Activated naive CD8-positive, alpha-beta T cell treated with anti-CD3 and anti-CD28 coated beads, Interleukin-2, amount 10 ng/mL, durations not matched to agents 7 days and 5 days (primary cell): ENCODE results near the gene FRMD3. TPM values are rescaled to one million over a fixed set of nuclear protein-coding genes. Genes with fewer than 3 reads are reported as not detected.

Source experiments
- ATAC-seq: fragments of 150-1000 bp; cut with Tn5 transposase; one replicate; pipeline ENCODE4 v1.10.0; 2021; ENCODE audit warnings: low read depth, moderate library complexity
- POLR2A ChIA-PET: fragments of 350-600 bp; sonication (Branson Sonifier 250); formaldehyde crosslinking; loops from one replicate; lab custom pipeline; 2021; ENCODE audit warnings: antibody characterized with exemption; lab: Charles Lee
- DNase-seq: peaks from one replicate; pipeline ENCODE4 v3.0.0; 2021
- H3K27ac Mint-ChIP-seq: one replicate; pipeline ENCODE4 v1.8.0; 2022; ENCODE audit warnings: mild to moderate bottlenecking, mixed read lengths
- H3K27me3 Mint-ChIP-seq: one replicate; pipeline ENCODE4 v1.8.0; 2022; ENCODE audit warnings: mild to moderate bottlenecking, moderate library complexity, mixed read lengths
- H3K36me3 Mint-ChIP-seq: one replicate; pipeline ENCODE4 v1.8.0; 2021; ENCODE audit warnings: mild to moderate bottlenecking, mixed read lengths
- H3K4me1 Mint-ChIP-seq: one replicate; pipeline ENCODE4 v1.8.0; 2021; ENCODE audit warnings: mixed read lengths
- H3K4me3 Mint-ChIP-seq: one replicate; pipeline ENCODE4 v1.8.0; 2022; ENCODE audit warnings: mild to moderate bottlenecking, moderate library complexity, mixed read lengths
- H3K9me3 Mint-ChIP-seq: one replicate; pipeline ENCODE4 v1.8.0; 2021; ENCODE audit warnings: mixed read lengths
- total RNA-seq, 2 experiments: library from RNA; stranded (reverse); gene quantifications; one replicate each; pipeline ENCODE4 v1.2.3, GENCODE V29; 2021

FRMD3 gene
- total RNA-seq, 2 experiments from 2014 or later = 1.2 TPM

DNA sequence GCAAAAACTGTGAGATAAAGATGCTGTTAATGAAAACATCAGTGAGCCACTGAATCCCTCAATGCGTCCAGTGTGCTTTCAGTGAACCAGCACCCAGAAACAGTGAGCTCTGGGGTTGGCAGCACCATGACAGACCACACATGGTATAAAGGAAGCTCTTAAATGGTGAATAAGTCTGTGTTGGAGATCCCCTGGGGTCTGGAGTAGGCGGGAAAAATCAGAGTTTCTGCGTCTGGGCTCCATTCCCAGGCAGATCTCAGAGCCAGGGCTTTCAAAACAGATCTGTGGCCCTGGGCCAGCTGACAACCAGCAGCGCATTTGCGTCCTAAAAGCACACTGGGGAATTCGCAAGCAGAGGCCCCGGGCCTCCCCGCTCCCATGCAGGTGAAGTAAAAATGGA, 233.5 kb downstream of the FRMD3 start:
- POLR2A ChIA-PET = no interaction called here
- H3K27me3 Mint-ChIP-seq = no peaks in the 10 kb centered on the region
- no peak overlapping the region for H3K4me3 Mint-ChIP-seq
- no peak overlapping the region for H3K27ac Mint-ChIP-seq
- ATAC-seq (no peak), DNase-seq (no peak)
- H3K9me3 Mint-ChIP-seq = no peaks in the 10 kb centered on the region
- peaks cover 1% of the 10 kb centered on the region for H3K4me1 Mint-ChIP-seq
- no peaks in the 10 kb centered on the region for H3K36me3 Mint-ChIP-seq

DNA sequence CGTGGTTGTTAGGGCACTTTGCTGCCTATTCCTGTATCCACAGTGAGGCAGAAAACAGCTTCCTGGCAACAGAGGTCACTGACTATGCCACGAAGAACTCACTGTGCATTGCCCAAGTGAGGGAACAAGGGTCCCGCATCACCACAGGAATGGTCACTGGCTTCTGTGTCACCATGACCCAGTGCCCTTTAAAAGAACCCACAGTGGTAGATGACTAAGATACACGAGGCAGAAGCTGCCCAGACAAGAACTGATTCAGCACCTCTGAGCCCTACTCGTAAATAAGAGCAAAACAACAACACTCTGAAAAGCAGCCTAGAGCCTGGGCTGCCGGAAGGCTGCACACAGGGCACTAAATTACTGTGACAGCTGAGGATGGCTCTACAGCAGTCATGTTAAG, 238.6 kb downstream of the FRMD3 start:
- POLR2A ChIA-PET = no interaction called here
- H3K4me1 Mint-ChIP-seq = peaks cover 1% of the 10 kb centered on the region
- ATAC-seq (no peak), DNase-seq (no peak)
- H3K9me3 Mint-ChIP-seq = no peaks in the 10 kb centered on the region
- H3K36me3 Mint-ChIP-seq = no peaks in the 10 kb centered on the region
- no peak overlapping the region for H3K4me3 Mint-ChIP-seq
- H3K27me3 Mint-ChIP-seq = no peaks in the 10 kb centered on the region
- no peak overlapping the region for H3K27ac Mint-ChIP-seq

DNA sequence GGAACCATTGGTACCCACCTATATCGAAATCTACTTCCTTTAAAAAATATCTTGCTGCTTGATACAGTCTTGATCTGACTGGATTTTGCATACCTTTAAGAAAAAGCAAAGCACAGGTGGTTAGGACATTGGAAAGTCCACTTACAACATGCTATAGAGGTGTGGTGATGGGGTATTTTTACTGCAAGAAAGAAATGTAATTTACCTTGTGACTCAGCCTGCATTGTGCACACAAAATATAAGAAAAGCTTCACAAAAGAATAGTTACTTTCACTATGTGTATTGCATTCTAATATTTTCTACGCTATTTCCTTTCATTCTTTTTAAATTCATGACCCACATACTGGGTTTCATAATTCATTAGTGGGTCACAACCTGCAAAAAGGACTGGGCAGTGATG, 239.1 kb downstream of the FRMD3 start:
- Mint-ChIP-seq H3K4me1 (peaks cover 1% of the 10 kb centered on the region), H3K27ac (no peak overlapping the region), H3K4me3 (no peak overlapping the region), H3K27me3 (no peaks in the 10 kb centered on the region), H3K36me3 (no peaks in the 10 kb centered on the region), H3K9me3 (no peaks in the 10 kb centered on the region)
- DNase-seq (no peak), ATAC-seq (no peak)
- POLR2A ChIA-PET = no interaction called here

DNA sequence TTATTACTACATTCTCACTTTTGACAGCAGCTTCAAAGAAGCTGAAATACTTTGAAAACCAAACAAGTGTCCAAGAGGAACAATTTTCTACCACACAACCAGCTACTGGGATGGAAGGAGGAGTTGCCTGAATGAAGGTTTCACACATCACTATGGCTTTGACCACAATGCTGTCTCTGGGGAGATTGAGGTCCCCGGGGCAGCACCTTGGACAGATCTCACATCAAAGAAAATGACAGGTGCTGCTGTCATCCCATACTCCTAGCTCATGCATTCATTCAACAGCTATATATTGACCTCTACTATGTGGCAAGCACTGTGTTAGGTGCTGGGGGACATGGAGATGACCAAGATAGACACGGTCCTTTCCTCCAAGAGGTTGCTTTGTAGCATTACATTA, 242.1 kb downstream of the FRMD3 start:
- H3K36me3 Mint-ChIP-seq = no peaks in the 10 kb centered on the region
- peaks cover 4% of the 10 kb centered on the region for H3K4me1 Mint-ChIP-seq
- H3K27me3 Mint-ChIP-seq = no peaks in the 10 kb centered on the region
- no peak overlapping the region for H3K27ac Mint-ChIP-seq
- no peak overlapping the region for H3K4me3 Mint-ChIP-seq
- POLR2A ChIA-PET = no interaction called here
- H3K9me3 Mint-ChIP-seq = no peaks in the 10 kb centered on the region
- no peak for DNase-seq
- ATAC-seq = no peak

DNA sequence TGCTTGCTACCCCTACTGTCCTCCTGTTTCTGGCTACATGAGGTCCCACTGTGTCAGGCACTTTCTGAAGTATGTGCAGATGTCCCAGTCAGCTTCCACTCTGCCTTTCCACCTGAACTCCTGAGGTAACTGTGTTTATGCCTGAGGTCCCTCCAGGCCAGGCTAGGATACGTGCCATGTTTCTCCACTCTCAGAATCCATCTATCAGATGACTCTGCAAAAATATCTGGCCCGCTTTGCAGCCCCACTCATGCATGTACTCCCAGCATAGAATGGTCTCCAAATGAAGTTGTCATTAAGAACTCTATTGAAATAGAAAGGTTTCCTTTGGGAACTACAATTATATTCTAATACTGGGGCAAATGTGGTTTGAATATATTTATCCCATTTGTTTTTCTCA, 243.4 kb downstream of the FRMD3 start:
- Mint-ChIP-seq H3K27me3 (no peaks in the 10 kb centered on the region), H3K36me3 (no peaks in the 10 kb centered on the region), H3K9me3 (no peaks in the 10 kb centered on the region), H3K4me3 (no peak overlapping the region), H3K27ac (no peak overlapping the region), H3K4me1 (peaks cover 4% of the 10 kb centered on the region)
- ATAC-seq (no peak), DNase-seq (no peak)
- POLR2A ChIA-PET = no interaction called here

DNA sequence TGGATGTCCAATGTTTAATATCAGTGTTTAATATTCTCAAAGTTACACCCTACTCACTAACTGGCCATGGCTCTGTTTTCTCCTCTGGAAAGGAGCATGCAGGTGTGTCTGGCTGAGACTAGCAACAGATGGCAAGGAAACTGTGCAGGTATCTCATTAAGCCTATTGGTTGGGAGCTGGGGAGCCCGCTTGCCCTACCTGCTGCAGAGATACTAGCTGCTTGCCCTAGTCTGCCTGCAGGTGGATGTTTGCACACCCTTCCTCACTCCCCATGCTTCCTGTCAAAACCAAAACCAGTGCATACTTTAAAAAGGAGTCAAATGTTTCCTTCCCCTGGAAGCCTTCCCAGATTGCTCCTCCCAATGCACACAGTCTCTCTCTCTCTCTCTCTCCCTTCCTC, 247.0 kb downstream of the FRMD3 start:
- Mint-ChIP-seq H3K27ac (no peak overlapping the region), H3K9me3 (no peaks in the 10 kb centered on the region), H3K4me3 (no peak overlapping the region), H3K4me1 (peaks cover 3% of the 10 kb centered on the region), H3K27me3 (no peaks in the 10 kb centered on the region), H3K36me3 (no peaks in the 10 kb centered on the region)
- ATAC-seq = no peak
- DNase-seq = no peak
- POLR2A ChIA-PET = no interaction called here

DNA sequence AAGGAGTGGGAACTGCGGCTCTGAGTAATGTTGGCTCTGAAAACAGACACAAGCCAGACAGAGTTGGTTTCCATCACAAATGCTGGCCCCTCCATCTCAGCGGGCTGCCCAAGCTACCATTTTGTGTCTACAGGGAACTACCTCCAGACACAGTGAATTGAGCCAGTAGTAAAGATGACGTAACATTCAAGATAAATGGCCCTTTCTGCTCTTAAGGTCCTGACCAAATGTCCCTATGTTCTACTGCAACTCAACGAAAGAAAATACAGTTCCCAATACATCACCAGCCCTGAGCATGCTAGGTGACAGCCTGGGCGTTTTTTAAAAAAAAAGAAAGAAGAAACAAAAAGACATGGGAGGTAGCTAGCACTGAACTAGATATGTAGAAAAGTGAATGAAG, 247.5 kb downstream of the FRMD3 start:
- Mint-ChIP-seq H3K27ac (no peak overlapping the region), H3K36me3 (no peaks in the 10 kb centered on the region), H3K9me3 (no peaks in the 10 kb centered on the region), H3K4me1 (peaks cover 3% of the 10 kb centered on the region), H3K27me3 (no peaks in the 10 kb centered on the region), H3K4me3 (no peak overlapping the region)
- no peak for ATAC-seq
- DNase-seq = no peak
- POLR2A ChIA-PET = no interaction called here

DNA sequence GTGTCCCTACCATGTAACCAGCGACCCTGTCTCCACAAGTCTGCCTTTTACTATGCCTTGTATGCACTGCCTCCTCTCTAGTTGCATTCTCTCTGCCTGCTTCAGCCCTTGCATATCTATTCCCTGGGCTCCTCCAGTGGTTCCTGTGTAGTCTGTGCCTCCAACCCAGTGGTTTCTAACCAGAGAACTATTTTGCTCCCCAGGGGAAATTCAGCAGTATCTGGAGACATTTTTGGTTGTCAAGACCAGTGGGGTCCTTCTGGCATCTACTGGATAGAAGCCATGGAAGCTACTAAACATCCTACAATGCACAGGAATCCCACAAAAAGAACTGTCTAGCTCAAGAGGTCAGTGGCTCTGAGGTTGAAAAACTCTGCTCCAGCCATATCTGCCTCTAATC, 251.2 kb downstream of the FRMD3 start:
- peaks cover 3% of the 10 kb centered on the region for H3K4me1 Mint-ChIP-seq
- DNase-seq (no peak), ATAC-seq (no peak)
- no peak overlapping the region for H3K27ac Mint-ChIP-seq
- H3K4me3 Mint-ChIP-seq = no peak overlapping the region
- no peaks in the 10 kb centered on the region for H3K9me3 Mint-ChIP-seq
- H3K27me3 Mint-ChIP-seq = no peaks in the 10 kb centered on the region
- H3K36me3 Mint-ChIP-seq = no peaks in the 10 kb centered on the region
- POLR2A ChIA-PET = no interaction called here

DNA sequence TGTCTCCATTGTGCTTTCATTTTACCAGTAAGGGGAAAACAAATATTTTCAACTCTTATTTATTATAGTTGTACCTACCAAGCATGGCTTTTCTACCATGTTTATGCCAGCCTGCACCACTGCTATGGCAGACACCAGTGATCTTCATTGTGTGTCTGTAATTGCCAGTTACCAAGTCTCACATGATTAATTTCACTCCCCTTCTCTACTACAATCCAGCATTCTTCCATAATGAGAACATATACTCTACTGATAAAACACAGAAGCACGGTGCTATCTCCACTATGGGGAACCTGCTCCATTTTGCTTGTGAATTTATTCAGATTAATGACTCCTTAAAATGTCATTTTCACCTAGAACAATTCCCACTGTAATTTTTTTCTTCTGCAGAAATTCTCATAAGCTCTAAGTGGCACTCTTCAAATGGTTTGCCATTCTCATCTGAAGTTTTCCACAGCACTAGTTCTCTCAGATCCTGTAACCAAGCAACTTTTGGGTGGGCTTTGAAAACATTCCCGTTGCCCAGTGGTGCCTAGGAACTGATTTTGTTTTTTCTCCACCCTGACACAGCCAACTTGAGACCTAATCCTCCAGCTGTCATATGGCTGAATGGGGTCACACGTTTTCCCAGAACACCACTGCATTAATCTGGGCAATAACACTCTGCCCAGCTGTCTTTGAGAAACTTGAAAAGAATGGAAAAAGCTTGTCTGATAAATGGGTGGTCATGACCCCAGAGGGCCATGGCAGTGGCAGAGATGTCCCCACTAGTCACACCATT, 252.6 kb downstream of the FRMD3 start:
- no peak for ATAC-seq

DNA sequence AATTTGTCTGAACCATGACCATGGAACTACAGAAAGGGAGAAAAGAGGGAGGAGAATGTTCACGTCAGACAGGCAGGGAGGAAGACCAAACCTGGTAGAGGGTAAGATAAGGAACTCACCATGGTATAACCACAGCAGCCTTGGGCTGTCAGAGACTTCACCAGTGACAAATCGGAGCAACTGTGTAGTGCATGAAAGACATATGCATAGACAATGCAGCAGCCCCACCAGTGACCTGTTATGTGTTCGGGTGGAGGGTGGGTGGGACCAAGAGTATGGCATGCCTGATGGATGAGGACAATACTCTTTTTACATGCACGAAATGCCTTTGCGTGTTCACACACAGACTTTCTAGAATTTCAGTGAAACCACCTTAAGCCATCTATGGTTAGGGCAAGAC, 253.5 kb downstream of the FRMD3 start:
- ATAC-seq = no peak
- DNase-seq = no peak
- peaks cover 5% of the 10 kb centered on the region for H3K4me1 Mint-ChIP-seq
- H3K9me3 Mint-ChIP-seq = no peaks in the 10 kb centered on the region
- H3K27ac Mint-ChIP-seq = no peak overlapping the region
- no peak overlapping the region for H3K4me3 Mint-ChIP-seq
- no peaks in the 10 kb centered on the region for H3K36me3 Mint-ChIP-seq
- POLR2A ChIA-PET = no interaction called here
- H3K27me3 Mint-ChIP-seq = no peaks in the 10 kb centered on the region

More for the DNA sequence above, 252.6 kb downstream of the FRMD3 start:
- POLR2A ChIA-PET = no interaction called here
- no peaks in the 10 kb centered on the region for H3K36me3 Mint-ChIP-seq
- no peaks in the 10 kb centered on the region for H3K27me3 Mint-ChIP-seq
- H3K9me3 Mint-ChIP-seq = no peaks in the 10 kb centered on the region
- no peak overlapping the region for H3K4me3 Mint-ChIP-seq
- H3K27ac Mint-ChIP-seq = no peak overlapping the region
- DNase-seq = no peak
- H3K4me1 Mint-ChIP-seq = peaks cover 5% of the 10 kb centered on the region

DNA sequence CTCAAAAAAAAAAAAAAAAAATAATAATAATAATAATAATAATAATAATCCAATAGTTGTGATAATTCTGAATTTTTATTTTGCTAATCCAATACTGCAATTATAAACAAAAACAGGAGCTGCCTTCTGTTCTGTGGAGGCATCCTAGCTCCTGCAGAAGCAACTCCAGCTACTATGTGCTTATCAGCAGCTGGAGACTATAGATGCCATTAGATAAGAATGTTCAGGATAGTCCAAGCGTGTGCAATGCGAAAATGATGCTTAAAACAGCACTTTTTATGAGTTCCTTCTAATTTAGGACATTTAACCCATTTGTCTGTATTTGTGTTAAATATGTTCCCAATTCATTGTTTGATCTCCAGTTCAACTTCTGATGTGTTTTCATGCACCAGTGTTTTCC, 254.7 kb downstream of the FRMD3 start:
- Mint-ChIP-seq H3K36me3 (no peaks in the 10 kb centered on the region), H3K27me3 (no peaks in the 10 kb centered on the region), H3K4me1 (peaks cover 5% of the 10 kb centered on the region), H3K27ac (no peak overlapping the region), H3K4me3 (no peak overlapping the region), H3K9me3 (peaks cover 4% of the 10 kb centered on the region)
- ATAC-seq = no peak
- POLR2A ChIA-PET = no interaction called here
- DNase-seq = no peak

DNA sequence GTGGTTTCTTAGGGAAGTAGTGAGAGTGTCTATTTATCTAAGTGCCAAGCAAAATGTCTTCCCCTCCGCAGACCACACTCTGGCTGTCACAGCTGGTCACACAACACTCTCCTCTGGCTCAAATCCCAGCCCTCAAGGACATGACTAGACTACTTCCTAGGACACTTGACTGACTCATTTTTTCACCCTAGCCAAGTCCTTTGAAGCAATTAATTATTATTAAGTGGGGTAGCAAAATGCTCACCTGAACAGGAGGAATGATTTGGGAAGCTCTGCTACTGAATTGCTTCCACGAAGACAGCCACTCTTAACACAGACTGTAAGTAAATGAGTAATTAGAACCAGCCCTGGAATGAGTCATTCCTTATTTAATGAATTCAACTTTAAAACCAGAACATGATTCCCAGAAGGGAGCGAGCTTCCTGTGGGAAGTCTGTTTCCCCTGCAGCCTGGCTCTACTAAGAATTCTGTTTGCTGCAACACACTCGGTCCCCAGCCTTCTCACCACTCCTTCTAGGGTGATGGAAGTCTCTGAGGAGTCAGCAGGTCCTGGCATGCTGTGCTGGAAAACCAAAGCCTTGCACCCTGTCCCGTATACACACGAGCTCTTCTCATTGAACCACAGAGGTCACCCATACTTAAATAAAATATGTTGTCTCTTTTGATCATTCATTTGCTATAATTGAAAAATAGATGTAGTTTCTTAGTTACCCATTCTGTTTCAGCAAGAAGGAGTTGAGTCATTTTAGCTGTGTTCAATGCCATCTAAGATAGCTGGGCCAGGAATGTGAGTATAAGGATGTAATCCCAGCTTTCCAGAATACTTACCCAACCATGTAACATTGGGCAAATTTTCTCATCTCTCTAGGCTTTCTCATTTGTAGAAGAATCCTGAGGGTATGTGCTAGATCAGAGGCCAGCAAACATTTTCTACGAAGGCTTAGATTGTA, 256.6 kb downstream of the FRMD3 start:
- peaks cover 4% of the 10 kb centered on the region for H3K9me3 Mint-ChIP-seq
- POLR2A ChIA-PET = no interaction called here
- no peak for ATAC-seq
- DNase-seq = no peak
- peaks cover 5% of the 10 kb centered on the region for H3K4me1 Mint-ChIP-seq
- no peak overlapping the region for H3K27ac Mint-ChIP-seq
- H3K27me3 Mint-ChIP-seq = no peaks in the 10 kb centered on the region
- no peaks in the 10 kb centered on the region for H3K36me3 Mint-ChIP-seq
- H3K4me3 Mint-ChIP-seq = no peak overlapping the region

DNA sequence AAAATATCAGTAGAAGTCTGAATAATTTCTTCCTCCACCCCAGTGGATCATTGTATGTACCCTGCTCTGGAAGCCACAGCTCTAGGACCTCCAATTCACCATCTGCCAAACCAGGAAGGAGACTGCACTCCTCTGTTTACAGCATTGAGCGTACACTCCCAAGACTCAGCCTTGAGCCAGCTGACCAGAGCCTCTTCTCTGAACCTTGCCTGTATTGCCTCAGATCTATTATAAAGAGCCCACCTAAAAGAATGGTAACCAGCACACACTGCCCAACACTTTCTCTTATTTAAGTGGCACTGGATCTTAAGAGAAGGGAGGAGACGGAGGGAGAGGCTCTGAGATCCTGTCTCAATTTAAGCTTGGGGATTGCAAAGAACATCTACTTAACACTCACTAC, 257.4 kb downstream of the FRMD3 start:
- Mint-ChIP-seq H3K4me1 (peaks cover 5% of the 10 kb centered on the region), H3K27ac (no peak overlapping the region), H3K4me3 (no peak overlapping the region), H3K27me3 (no peaks in the 10 kb centered on the region), H3K9me3 (peaks cover 4% of the 10 kb centered on the region), H3K36me3 (no peaks in the 10 kb centered on the region)
- ATAC-seq (no peak), DNase-seq (no peak)
- POLR2A ChIA-PET = no interaction called here

DNA sequence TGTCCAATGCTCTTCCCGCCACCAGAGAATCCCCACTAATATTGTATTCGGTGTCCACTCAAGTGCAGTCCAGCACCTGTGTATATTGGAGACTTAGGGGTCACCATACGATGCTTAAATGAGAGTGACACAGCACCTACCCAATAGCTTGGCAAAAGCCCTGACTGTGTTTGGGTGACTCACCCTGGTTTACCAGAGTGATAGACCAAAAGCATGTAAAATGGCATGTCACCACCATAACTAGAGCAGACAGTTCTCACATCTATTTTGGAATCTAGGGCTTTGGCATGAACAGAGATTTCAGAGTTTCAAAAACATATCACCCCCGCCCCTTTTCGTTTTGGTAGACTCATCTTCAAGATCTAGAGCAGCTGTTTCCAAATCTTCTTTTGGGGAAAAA, 257.9 kb downstream of the FRMD3 start:
- H3K27me3 Mint-ChIP-seq = no peaks in the 10 kb centered on the region
- ATAC-seq (no peak), DNase-seq (no peak)
- H3K27ac Mint-ChIP-seq = no peak overlapping the region
- no peak overlapping the region for H3K4me3 Mint-ChIP-seq
- peaks cover 4% of the 10 kb centered on the region for H3K9me3 Mint-ChIP-seq
- H3K36me3 Mint-ChIP-seq = no peaks in the 10 kb centered on the region
- peaks cover 5% of the 10 kb centered on the region for H3K4me1 Mint-ChIP-seq
- POLR2A ChIA-PET = no interaction called here
